IMR-90 (cell line): ENCODE data around the gene C6orf89. TPM values are rescaled to one million over a fixed set of nuclear protein-coding genes. Genes with fewer than 3 reads are reported as not detected.

ENCODE experiments used
- ATAC-seq: fragments of 200-7000 bp; cut with Tn5 transposase; 2 replicates; pipeline ENCODE4 v1.9.1; 2020; ENCODE audit warnings: low read depth, mild to moderate bottlenecking, moderate library complexity
- BruUV-seq: library from RNA; stranded (reverse); fragments of 400-500 nt; replicated peaks from 2 replicates; lab custom pipeline; 2021; lab: Mats Ljungman, UMichigan
- CTCF ChIA-PET: fragments of 300-600 bp; formaldehyde crosslinking; extraction: SDS; loops from one replicate; lab custom pipeline; 2021; ENCODE audit warnings: antibody characterized with exemption; lab: Yijun Ruan, JAX
- POLR2A ChIA-PET: fragments of 300-600 bp; sonication (Branson Sonifier 250); formaldehyde crosslinking; loops from one replicate; lab custom pipeline; 2022; ENCODE audit warnings: antibody characterized with exemption; ENCODE audit not compliant: unreplicated experiment; lab: Charles Lee
- DNase-seq: peaks from one replicate; pipeline ENCODE4 v3.0.0; 2013
- H2AFZ ChIP-seq: replicated peaks from 2 replicates; pipeline ENCODE3; 2013; ENCODE audit warnings: low read length, mild to moderate bottlenecking; ENCODE audit not compliant: poor library complexity
- H2AK5ac ChIP-seq: 2 replicates; pipeline ENCODE4 v1.6.1; 2013; ENCODE audit warnings: low read depth, low read length, inconsistent platforms
- H2AK9ac ChIP-seq: replicated peaks from 2 replicates; pipeline ENCODE3; 2013; ENCODE audit warnings: mild to moderate bottlenecking, low read depth, low read length, moderate library complexity; ENCODE audit not compliant: poor library complexity
- H2BK120ac ChIP-seq: 2 replicates; pipeline ENCODE4 v1.6.1; 2013; ENCODE audit warnings: low read depth, low read length, inconsistent platforms
- H2BK15ac ChIP-seq: 3 replicates; pipeline ENCODE4 v1.6.1; 2013; ENCODE audit warnings: low read depth, low read length, inconsistent platforms
- H2BK20ac ChIP-seq: 2 replicates; pipeline ENCODE4 v1.6.1; 2013; ENCODE audit warnings: low read depth, mild to moderate bottlenecking, inconsistent platforms, low read length, moderate library complexity
- H2BK5ac ChIP-seq: 2 replicates; pipeline ENCODE4 v1.6.1; 2013; ENCODE audit warnings: mild to moderate bottlenecking, low read depth, low read length, inconsistent platforms; ENCODE audit not compliant: poor library complexity, severe bottlenecking
- H3K14ac ChIP-seq: replicated peaks from 2 replicates; pipeline ENCODE4 v1.6.1; 2013; ENCODE audit warnings: low read depth, low read length, inconsistent platforms
- H3K18ac ChIP-seq: 2 replicates; pipeline ENCODE4 v1.6.1; 2013; ENCODE audit warnings: low read depth, low read length, control low read depth
- H3K23ac ChIP-seq: 2 replicates; pipeline ENCODE4 v1.6.1; 2013; ENCODE audit warnings: low read depth, low read length, inconsistent platforms
- H3K27ac ChIP-seq: 2 replicates; pipeline ENCODE4 v1.5.1; 2013; ENCODE audit warnings: mild to moderate bottlenecking, control low read depth, low read length; ENCODE audit not compliant: insufficient read depth
- H3K27me3 ChIP-seq: 2 replicates; pipeline ENCODE4 v1.6.1; 2013; ENCODE audit warnings: low read length; ENCODE audit not compliant: control insufficient read depth, insufficient read depth
- H3K36me3 ChIP-seq: 2 replicates; pipeline ENCODE4 v1.6.1; 2013; ENCODE audit warnings: low read length, mixed read lengths; ENCODE audit not compliant: control insufficient read depth, insufficient read depth
- H3K4ac ChIP-seq: 2 replicates; pipeline ENCODE4 v1.6.1; 2013; ENCODE audit warnings: low read depth, low read length, inconsistent platforms
- H3K4me1 ChIP-seq: 2 replicates; pipeline ENCODE4 v1.6.1; 2013; ENCODE audit warnings: low read length, mixed read lengths; ENCODE audit not compliant: control insufficient read depth, insufficient read depth
- H3K4me2 ChIP-seq: 2 replicates; pipeline ENCODE4 v1.6.1; 2013; ENCODE audit warnings: low read depth, mild to moderate bottlenecking, control low read depth, low read length, moderate library complexity
- H3K4me3 ChIP-seq: 2 replicates; pipeline ENCODE4 v1.5.1; 2013; ENCODE audit warnings: low read depth, mild to moderate bottlenecking, control low read depth, low read length, moderate library complexity; ENCODE audit not compliant: insufficient read depth
- H3K56ac ChIP-seq: 2 replicates; pipeline ENCODE4 v1.6.1; 2013; ENCODE audit warnings: low read length, inconsistent platforms; ENCODE audit not compliant: insufficient read depth; ENCODE audit errors: extremely low read depth
- H3K79me1 ChIP-seq, 2 experiments: 2 replicates each; pipeline ENCODE4 v1.6.1; 2013; ENCODE audit warnings: low read length in 2 of 2, inconsistent platforms in 1 of 2, low read depth in 1 of 2
- H3K9ac ChIP-seq: 2 replicates; pipeline ENCODE4 v1.6.1; 2013; ENCODE audit warnings: low read depth, low read length, control low read depth
- H3K9me1 ChIP-seq: 2 replicates; pipeline ENCODE4 v1.6.1; 2013; ENCODE audit warnings: low read length, inconsistent platforms; ENCODE audit not compliant: insufficient read depth
- H3K9me3 ChIP-seq: 2 replicates; pipeline ENCODE4 v1.6.1; 2013; ENCODE audit warnings: low read length; ENCODE audit not compliant: control insufficient read depth, insufficient read depth
- H4K20me1 ChIP-seq: 2 replicates; pipeline ENCODE4 v1.6.1; 2013; ENCODE audit warnings: low read length, inconsistent platforms; ENCODE audit not compliant: insufficient read depth
- H4K5ac ChIP-seq: 2 replicates; pipeline ENCODE4 v1.6.1; 2013; ENCODE audit warnings: mild to moderate bottlenecking, low read depth, low read length, control low read depth
- H4K8ac ChIP-seq, 2 experiments: 2 replicates each; pipeline ENCODE4 v1.6.1; 2013; ENCODE audit warnings: low read depth in 2 of 2, low read length in 2 of 2, control low read depth in 1 of 2, inconsistent platforms in 1 of 2
- H4K91ac ChIP-seq: 2 replicates; pipeline ENCODE4 v1.6.1; 2013; ENCODE audit warnings: low read depth, low read length, inconsistent platforms; ENCODE audit not compliant: insufficient read depth
- BHLHE40 ChIP-seq: fragments of 150-350 bp; IDR thresholded peaks from 2 replicates; pipeline ENCODE4 v1.6.1; 2016; ENCODE audit warnings: mild to moderate bottlenecking, low read depth, low read length
- CEBPB ChIP-seq: IDR thresholded peaks from 2 replicates; pipeline ENCODE4 v1.6.1; 2012; ENCODE audit warnings: low read depth, low read length, improper control_type of control experiment
- CHD1 ChIP-seq: IDR thresholded peaks from 2 replicates; pipeline ENCODE4 v1.6.1; 2012; ENCODE audit warnings: low read depth, low read length, improper control_type of control experiment
- CTCF ChIP-seq: conservative IDR thresholded peaks from 2 replicates; pipeline ENCODE4 v1.5.1; 2012; ENCODE audit warnings: mild to moderate bottlenecking, low read depth, low read length, improper control_type of control experiment
- FOS ChIP-seq: fragments of 150-350 bp; IDR thresholded peaks from 2 replicates; pipeline ENCODE4 v1.6.1; 2016; ENCODE audit warnings: low read depth, low read length
- MAFK ChIP-seq: IDR thresholded peaks from 2 replicates; pipeline ENCODE4 v1.6.1; 2012; ENCODE audit warnings: low read depth, low read length, improper control_type of control experiment
- MAZ ChIP-seq: IDR thresholded peaks from 2 replicates; pipeline ENCODE4 v1.6.1; 2012; ENCODE audit warnings: low read depth, mild to moderate bottlenecking, low read length, improper control_type of control experiment, moderate library complexity, borderline replicate concordance
- MXI1 ChIP-seq: IDR thresholded peaks from 2 replicates; pipeline ENCODE4 v1.6.1; 2012; ENCODE audit warnings: low read depth, mild to moderate bottlenecking, low read length, moderate library complexity, borderline replicate concordance
- NFE2L2 ChIP-seq: fragments of 150-350 bp; IDR thresholded peaks from 2 replicates; pipeline ENCODE4 v1.6.1; 2016; ENCODE audit warnings: low read depth, mild to moderate bottlenecking, low read length
- POLR2A ChIP-seq: IDR thresholded peaks from 2 replicates; pipeline ENCODE4 v1.6.1; 2012; ENCODE audit warnings: mild to moderate bottlenecking, low read depth, low read length
- RAD21 ChIP-seq: IDR thresholded peaks from 2 replicates; pipeline ENCODE4 v1.6.1; 2012; ENCODE audit warnings: low read length, improper control_type of control experiment
- RCOR1 ChIP-seq: IDR thresholded peaks from 2 replicates; pipeline ENCODE4 v1.6.1; 2012; ENCODE audit warnings: mild to moderate bottlenecking, low read length, improper control_type of control experiment; ENCODE audit not compliant: insufficient replicate concordance
- RFX5 ChIP-seq: IDR thresholded peaks from 2 replicates; pipeline ENCODE4 v1.8.0; 2012; ENCODE audit warnings: low read depth, mild to moderate bottlenecking, low read length, moderate library complexity
- SMC3 ChIP-seq: fragments of 150-350 bp; IDR thresholded peaks from 2 replicates; pipeline ENCODE4 v1.6.1; 2016; ENCODE audit warnings: low read depth, mild to moderate bottlenecking, antibody characterized with exemption, low read length, moderate library complexity
- WGBS, 2 experiments: methylation state at CpG; one replicate each; pipeline versions ENCODE4 v1.1.5 to v1.1.7; 2013; ENCODE audit warnings: missing lambda C conversion rate in 2 of 2; ENCODE audit not compliant: insufficient read length in 1 of 2; ENCODE audit errors: extremely low coverage in 2 of 2; 5-methylcytosine and 5-hydroxymethylcytosine counted together
- dilution Hi-C: fragments of 300-500 bp; cut with HindIII; formaldehyde crosslinking; loops from one replicate; pipeline ENCODE4 v1.14.3; 2018; ENCODE audit warnings: low sequenced_read_pairs; ENCODE audit not compliant: unreplicated experiment
- in situ Hi-C: fragments of 300-500 bp; cut with MboI; formaldehyde crosslinking; loops from 3 replicates; pipeline ENCODE4 v1.14.3; 2019; ENCODE audit warnings: low sequenced_read_pairs, inconsistent platforms, mixed read lengths
- intact Hi-C: fragments of 100-400 bp; cut with micrococcal nuclease; formaldehyde crosslinking; loops from 2 replicates; pipeline ENCODE4 v1.10.0; 2022
- polyA plus RNA-seq, 3 experiments: library from polyadenylated mRNA; depleted of rRNA; stranded (reverse); fragments of >200 nt; gene quantifications; 2 replicates each; pipeline ENCODE4 v1.2.3, GENCODE V29; 2012; ENCODE audit warnings: low replicate concordance in 1 of 3
- total RNA-seq: library from RNA; depleted of rRNA; stranded (reverse); fragments of >200 nt; gene quantifications from 2 replicates; pipeline ENCODE4 v1.2.3, GENCODE V29; 2012
- TF ChIP-seq, protein P1 (sequence below): fragments of 150-350 bp; IDR thresholded peaks from 2 replicates; pipeline ENCODE4 v1.6.1; 2017; ENCODE audit warnings: mild to moderate bottlenecking, antibody characterized with exemption, low read length, low read depth
- TF ChIP-seq, protein P2 (sequence below): fragments of 150-350 bp; IDR thresholded peaks from 2 replicates; pipeline ENCODE4 v1.6.1; 2016; ENCODE audit warnings: low read depth, mild to moderate bottlenecking, low read length, moderate library complexity, borderline replicate concordance

C6orf89 gene
- total and polyA plus RNA-seq, 2 of the 4 experiments (the other 2 are of a cell fraction) = 30.8 to 52.3 TPM

DNA sequence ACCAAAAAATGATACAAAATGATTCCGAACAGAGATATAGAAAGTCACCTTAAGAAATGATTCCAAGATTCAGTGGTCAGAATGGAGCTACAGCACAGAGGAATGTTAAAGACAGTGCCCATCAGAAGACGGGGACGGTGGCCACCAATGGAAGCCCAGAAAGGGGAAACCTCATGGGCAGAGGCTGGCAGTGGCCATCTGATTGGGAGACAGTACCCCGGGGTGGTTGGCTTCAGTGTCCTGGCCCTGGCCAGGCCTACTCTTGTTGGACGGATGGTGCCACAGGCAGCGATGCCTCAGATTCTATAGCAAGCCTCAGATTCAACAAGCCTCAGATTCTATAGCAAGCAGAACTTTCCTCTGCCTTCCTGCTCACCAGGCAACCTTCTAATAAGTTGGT is 52.1 kb downstream of the C6orf89 start:
- Histone ChIP-seq H2AK5ac (peak overlapping the region; percentile 30; the same call in 1 of the 2 replicates), H3K4me3 (no peak overlapping the region), H4K20me1 (no peaks in the 10 kb centered on the region), H2AK9ac (no peak overlapping the region), H3K27ac (no peak overlapping the region), H3K27me3 (no peaks in the 10 kb centered on the region), H3K23ac (no peak overlapping the region), H3K9me1 (0 out of 2 replicates have a peak, but pooled peaks cover 9% of the 10 kb centered on the region), H3K36me3 (no peaks in the 10 kb centered on the region), H3K4ac (peak overlapping the region; percentile 28), H4K91ac (peak overlapping the region; percentile 42), H2BK15ac (peak overlapping the region; percentile 47; the same call in 1 of the 3 replicates), H4K8ac (no peak overlapping the region; a peak in 1 of 4 replicates), H3K4me2 (no peak overlapping the region), H3K18ac (peak overlapping the region; percentile 25; the same call in 1 of the 2 replicates), H3K4me1 (peaks cover 9% of the 10 kb centered on the region), H4K5ac (no peak overlapping the region), H3K14ac (peak overlapping the region; percentile 51), H3K79me1 (no peaks in the 10 kb centered on the region), H2BK20ac (peak overlapping the region; percentile 50), H2AFZ (no peak overlapping the region), H2BK120ac (peak overlapping the region; percentile 35), H3K56ac (no peak overlapping the region), H3K9ac (no peak overlapping the region), H2BK5ac (peak overlapping the region; percentile 45), H3K9me3 (no peaks in the 10 kb centered on the region)
- TF ChIP-seq RAD21 (no peak), MAFK (no peak), SMC3 (no peak), FOS (no peak), CTCF (no peak), RFX5 (no peak), NFE2L2 (no peak), CEBPB (no peak), CHD1 (no peak), MAZ (no peak), POLR2A (no peak), MXI1 (no peak), BHLHE40 (no peak), RCOR1 (no peak)
- TF ChIP-seq, protein P1, sequence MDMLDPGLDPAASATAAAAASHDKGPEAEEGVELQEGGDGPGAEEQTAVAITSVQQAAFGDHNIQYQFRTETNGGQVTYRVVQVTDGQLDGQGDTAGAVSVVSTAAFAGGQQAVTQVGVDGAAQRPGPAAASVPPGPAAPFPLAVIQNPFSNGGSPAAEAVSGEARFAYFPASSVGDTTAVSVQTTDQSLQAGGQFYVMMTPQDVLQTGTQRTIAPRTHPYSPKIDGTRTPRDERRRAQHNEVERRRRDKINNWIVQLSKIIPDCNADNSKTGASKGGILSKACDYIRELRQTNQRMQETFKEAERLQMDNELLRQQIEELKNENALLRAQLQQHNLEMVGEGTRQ = no peak
- TF ChIP-seq, protein P2, sequence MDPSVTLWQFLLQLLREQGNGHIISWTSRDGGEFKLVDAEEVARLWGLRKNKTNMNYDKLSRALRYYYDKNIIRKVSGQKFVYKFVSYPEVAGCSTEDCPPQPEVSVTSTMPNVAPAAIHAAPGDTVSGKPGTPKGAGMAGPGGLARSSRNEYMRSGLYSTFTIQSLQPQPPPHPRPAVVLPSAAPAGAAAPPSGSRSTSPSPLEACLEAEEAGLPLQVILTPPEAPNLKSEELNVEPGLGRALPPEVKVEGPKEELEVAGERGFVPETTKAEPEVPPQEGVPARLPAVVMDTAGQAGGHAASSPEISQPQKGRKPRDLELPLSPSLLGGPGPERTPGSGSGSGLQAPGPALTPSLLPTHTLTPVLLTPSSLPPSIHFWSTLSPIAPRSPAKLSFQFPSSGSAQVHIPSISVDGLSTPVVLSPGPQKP = no peak
- 83% methylated on average over 2 of the region's 6 CpGs; no CpG with 5 or more reads in 1 of the 2 experiments for WGBS, 2 experiments
- no peak for ATAC-seq
- POLR2A ChIA-PET = interaction anchor here (1.1 kb wide), 1 partner anchor 48 kb away, joined by 4 read pairs; the partner anchor contains the start of gene MTCH1
- dilution Hi-C loops (no loop called here), in situ Hi-C loops (no loop called here), intact Hi-C loops (no loop called here)
- no peak for DNase-seq
- BruUV-seq = no TSS peak
- CTCF ChIA-PET = no interaction called here
